GM18499 (cell line): ENCODE results near the gene OSTN.
"Not testable (repeated sequence)": the region's sequence is repeated elsewhere in the genome, so short reads cannot be mapped to it uniquely, and the experiment has no call there.

Source experiments
- ATAC-seq: cut with Tn5 transposase; IDR thresholded peaks from one replicate; pipeline ENCODE4 v1.9.1; 2021; ENCODE audit warnings: moderate number of reproducible peaks; ENCODE audit not compliant: insufficient read depth, unreplicated experiment

OSTN gene

GRCh38 chr3:191198932-191199331 lies at the start of gene OSTN:
Gene OSTN, plus strand, starts transcription at chr3:191199241. Its CDS starts 13,292 bp downstream, at chr3:191212533.
- ATAC-seq: no peak

- no peak for ATAC-seq
Observed at GRCh38 chr3:191151653-191152052, 47.4 kb upstream of the OSTN start.

GRCh38 chr3:191154827-191155226 lies 44.2 kb upstream of the OSTN start:
- ATAC-seq: no peak

GRCh38 chr3:191158247-191158646 lies 40.8 kb upstream of the OSTN start:
- ATAC-seq: no peak

GRCh38 chr3:191158815-191159214 lies 40.2 kb upstream of the OSTN start:
- no peak for ATAC-seq

- no peak for ATAC-seq
Observed at GRCh38 chr3:191165802-191166201, 33.2 kb upstream of the OSTN start.

- ATAC-seq: no peak
Observed at GRCh38 chr3:191166368-191166767, 32.7 kb upstream of the OSTN start.

GRCh38 chr3:191169566-191169965 lies 29.5 kb upstream of the OSTN start:
- ATAC-seq: no peak

- ATAC-seq: no peak
Observed at GRCh38 chr3:191170097-191170496, 28.9 kb upstream of the OSTN start.

GRCh38 chr3:191175102-191175501 lies 23.9 kb upstream of the OSTN start:
- ATAC-seq: no peak

- ATAC-seq: no peak
Observed at GRCh38 chr3:191176038-191176785, 22.8 kb upstream of the OSTN start.

- not testable (repeated sequence) for ATAC-seq
Observed at GRCh38 chr3:191185382-191185781, 13.7 kb upstream of the OSTN start.

GRCh38 chr3:191188246-191188645 lies 10.8 kb upstream of the OSTN start:
- ATAC-seq: not testable (repeated sequence)

- ATAC-seq: not testable (repeated sequence)
Observed at GRCh38 chr3:191192270-191192669, 6.8 kb upstream of the OSTN start.

GRCh38 chr3:191192941-191193340 lies 6.1 kb upstream of the OSTN start:
- no peak for ATAC-seq

GRCh38 chr3:191197761-191198306 lies 1.2 kb upstream of the OSTN start:
- no peak for ATAC-seq

GRCh38 chr3:191198480-191198879 lies 561 bp upstream of the OSTN start:
- no peak for ATAC-seq

GRCh38 chr3:191210032-191210431 lies 11.0 kb downstream of the OSTN start:
- ATAC-seq: no peak

- ATAC-seq: no peak
Observed at GRCh38 chr3:191216510-191216909, 17.5 kb downstream of the OSTN start.

GRCh38 chr3:191217301-191217700 lies 18.3 kb downstream of the OSTN start:
- ATAC-seq: no peak

- ATAC-seq: no peak
Observed at GRCh38 chr3:191220908-191221307, 21.9 kb downstream of the OSTN start.

GRCh38 chr3:191221638-191222037 lies 22.6 kb downstream of the OSTN start:
- no peak for ATAC-seq
